Effector memory CD8-positive, alpha-beta T cell (primary cell): Measurements from ENCODE around the gene SEMA3A.
"Not testable (repeated sequence)": the region's sequence is repeated elsewhere in the genome, so short reads cannot be mapped to it uniquely, and the experiment has no call there.

Experiments
- ATAC-seq: fragments of 150-1000 bp; cut with Tn5 transposase; replicated peaks from 2 replicates; pipeline ENCODE4 v1.10.0; 2021; ENCODE audit warnings: mild to moderate bottlenecking, moderate library complexity
- DNase-seq, 3 experiments: peaks; one replicate each; pipeline ENCODE4 v3.0.0; 2021
- H3K27ac Mint-ChIP-seq, 2 donors: one replicate each; pipeline ENCODE4 v1.8.0; 2022; ENCODE audit warnings: mild to moderate bottlenecking in 2 of 2, mixed read lengths in 2 of 2, moderate library complexity in 2 of 2
- H3K27me3 Mint-ChIP-seq, 2 donors: one replicate each; pipeline ENCODE4 v1.8.0; 2022; ENCODE audit warnings: mixed read lengths in 2 of 2
- H3K36me3 Mint-ChIP-seq: one replicate; pipeline ENCODE4 v1.8.0; 2022; ENCODE audit warnings: mild to moderate bottlenecking, moderate library complexity, mixed read lengths; ENCODE audit not compliant: insufficient read depth
- H3K4me1 Mint-ChIP-seq, 2 donors: one replicate each; pipeline ENCODE4 v1.8.0; 2022; ENCODE audit warnings: low read depth in 2 of 2, mixed read lengths in 2 of 2
- H3K4me3 Mint-ChIP-seq, 2 donors: one replicate each; pipeline ENCODE4 v1.8.0; 2022; ENCODE audit warnings: mild to moderate bottlenecking in 2 of 2, mixed read lengths in 2 of 2, moderate library complexity in 2 of 2
- H3K9me3 Mint-ChIP-seq, 2 donors: one replicate each; pipeline ENCODE4 v1.8.0; 2022; ENCODE audit warnings: mixed read lengths in 2 of 2

SEMA3A gene

DNA sequence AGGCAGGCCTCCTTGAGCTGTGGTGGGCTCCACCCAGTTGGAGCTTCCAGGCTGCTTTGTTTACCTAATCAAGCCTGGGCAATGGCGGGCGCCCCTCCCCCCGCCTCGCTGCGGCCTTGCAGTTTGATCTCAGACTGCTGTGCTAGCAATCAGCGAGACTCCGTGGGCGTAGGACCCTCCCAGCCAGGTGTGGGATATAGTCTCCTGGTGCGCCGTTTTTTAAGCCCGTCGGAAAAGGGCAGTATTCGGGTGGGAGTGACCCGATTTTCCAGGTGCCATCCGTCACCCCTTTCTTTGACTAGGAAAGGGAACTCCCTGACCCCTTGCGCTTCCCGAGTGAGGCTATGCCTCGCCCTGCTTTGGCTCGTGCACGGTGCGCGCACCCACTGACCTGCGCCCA is 139.4 kb downstream of the SEMA3A start:
- not testable (repeated sequence) for H3K36me3 Mint-ChIP-seq, H3K4me3 Mint-ChIP-seq, H3K9me3 Mint-ChIP-seq, H3K4me1 Mint-ChIP-seq, DNase-seq, ATAC-seq, H3K27me3 Mint-ChIP-seq, H3K27ac Mint-ChIP-seq

DNA sequence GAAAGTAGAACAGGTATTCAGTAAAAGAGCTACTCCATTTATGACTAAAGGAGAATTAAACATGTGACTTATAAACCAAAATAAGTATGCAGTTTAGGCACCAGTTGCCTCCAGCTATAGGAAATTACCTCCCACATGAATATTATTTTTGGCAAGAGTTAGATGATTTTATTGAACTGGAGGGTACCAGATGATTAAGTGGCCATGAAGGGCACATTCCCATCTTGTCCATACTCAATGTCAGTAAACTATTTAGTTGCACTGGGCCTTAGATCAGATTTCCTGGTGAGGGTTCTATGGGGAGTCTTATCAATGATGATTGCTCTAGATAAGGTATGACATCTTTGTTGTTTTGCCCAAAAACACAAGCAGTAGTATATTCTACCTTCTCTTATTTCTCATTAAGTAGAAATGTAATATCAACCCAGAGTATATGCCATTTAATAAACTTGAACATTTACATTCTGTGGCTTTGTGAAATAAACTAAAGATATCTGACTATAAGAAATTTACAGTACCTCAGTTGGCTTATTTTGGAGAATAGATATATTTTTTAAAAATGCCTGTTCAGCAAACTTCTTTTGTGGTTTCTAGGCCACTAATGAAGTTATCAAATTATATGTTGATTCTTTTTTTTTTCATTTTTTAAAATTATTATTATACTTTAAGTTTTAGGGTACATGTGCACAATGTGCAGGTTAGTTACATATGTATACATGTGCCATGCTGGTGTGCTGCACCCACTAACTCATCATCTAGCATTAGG is 145.3 kb downstream of the SEMA3A start:
- Mint-ChIP-seq H3K36me3 (no peaks in the 10 kb centered on the region), H3K4me1 (no peaks in the 10 kb centered on the region), H3K4me3 (no peak overlapping the region), H3K9me3 (peaks cover 7 to 10% of the 10 kb centered on the region in 2 donors), H3K27ac (no peak overlapping the region), H3K27me3 (no peaks in the 10 kb centered on the region)
- DNase-seq: no peak
- ATAC-seq: no peak

DNA sequence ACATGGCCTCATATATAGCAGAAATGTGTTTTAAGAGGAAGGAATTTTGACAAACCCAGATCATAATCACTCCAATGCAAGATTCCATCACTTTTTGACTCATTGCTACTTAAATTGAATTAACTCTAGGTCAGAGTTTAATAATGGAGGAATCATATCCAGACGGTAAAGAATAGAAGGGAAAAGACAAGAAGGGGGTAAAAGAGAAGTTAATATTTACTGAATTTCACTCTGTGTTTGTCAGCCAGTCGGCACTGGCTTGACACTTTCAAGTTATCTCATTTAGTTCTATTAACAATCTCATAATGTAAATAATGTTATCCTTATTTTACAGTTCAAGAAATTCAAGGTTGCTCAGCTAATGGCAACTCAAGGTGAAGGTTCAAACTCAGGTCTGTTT is 147.5 kb downstream of the SEMA3A start:
- no peak for DNase-seq
- H3K9me3 Mint-ChIP-seq: peaks cover 9 to 15% of the 10 kb centered on the region in 2 donors
- no peak overlapping the region for H3K4me3 Mint-ChIP-seq
- no peak for ATAC-seq
- H3K27me3 Mint-ChIP-seq: no peaks in the 10 kb centered on the region
- no peaks in the 10 kb centered on the region for H3K36me3 Mint-ChIP-seq
- no peaks in the 10 kb centered on the region for H3K4me1 Mint-ChIP-seq
- H3K27ac Mint-ChIP-seq: no peak overlapping the region

DNA sequence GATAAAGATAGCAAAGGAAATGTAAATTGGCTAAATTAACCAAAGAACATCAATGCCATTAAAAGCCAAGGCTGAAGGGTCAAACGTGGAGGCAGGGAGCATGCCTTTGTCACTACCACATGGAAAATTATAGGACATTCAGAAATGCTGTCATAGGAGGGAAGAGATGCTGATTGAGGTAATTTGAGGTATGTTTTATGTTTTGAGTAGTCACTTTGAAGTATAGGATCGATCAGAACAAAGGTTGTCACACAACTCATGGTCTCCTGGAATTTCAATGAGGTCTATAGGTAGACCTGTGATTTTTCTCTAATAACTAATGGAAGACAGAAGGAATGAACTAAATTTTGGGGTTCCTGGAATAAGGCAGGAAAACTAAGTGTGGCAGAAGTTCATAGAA is 149.8 kb downstream of the SEMA3A start:
- Mint-ChIP-seq H3K9me3 (peaks cover 11 to 20% of the 10 kb centered on the region in 2 donors), H3K4me1 (no peaks in the 10 kb centered on the region), H3K4me3 (no peak overlapping the region), H3K27me3 (no peaks in the 10 kb centered on the region), H3K36me3 (no peaks in the 10 kb centered on the region), H3K27ac (no peak overlapping the region)
- DNase-seq: no peak
- ATAC-seq: no peak

DNA sequence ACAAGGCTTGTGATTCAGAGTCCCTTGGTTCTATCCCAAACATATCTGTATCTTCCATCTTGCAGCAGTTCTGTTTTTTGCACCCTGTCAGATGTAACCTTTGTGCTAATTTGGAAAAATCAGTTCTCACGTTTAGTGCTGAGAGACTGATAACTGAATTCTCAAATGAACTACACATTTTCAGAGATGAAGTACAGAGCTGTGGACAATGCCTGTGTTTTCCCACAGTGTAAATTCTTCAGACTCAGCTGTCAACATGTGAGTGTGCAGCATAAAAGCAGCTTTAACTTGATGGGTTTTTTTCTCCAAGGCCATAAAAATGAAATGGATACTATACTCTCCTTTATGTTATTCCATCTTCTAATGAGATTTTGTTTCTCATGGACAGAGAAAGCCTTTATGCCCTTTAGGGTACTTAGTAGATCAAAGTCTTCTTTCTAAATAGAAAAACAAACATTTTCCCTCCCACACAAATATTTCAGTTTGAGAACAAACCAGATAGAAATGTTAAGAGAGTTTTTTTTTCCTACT is 150.9 kb downstream of the SEMA3A start:
- H3K27me3 Mint-ChIP-seq: no peaks in the 10 kb centered on the region
- no peak for ATAC-seq
- peaks cover 14 to 20% of the 10 kb centered on the region in 2 donors for H3K9me3 Mint-ChIP-seq

DNA sequence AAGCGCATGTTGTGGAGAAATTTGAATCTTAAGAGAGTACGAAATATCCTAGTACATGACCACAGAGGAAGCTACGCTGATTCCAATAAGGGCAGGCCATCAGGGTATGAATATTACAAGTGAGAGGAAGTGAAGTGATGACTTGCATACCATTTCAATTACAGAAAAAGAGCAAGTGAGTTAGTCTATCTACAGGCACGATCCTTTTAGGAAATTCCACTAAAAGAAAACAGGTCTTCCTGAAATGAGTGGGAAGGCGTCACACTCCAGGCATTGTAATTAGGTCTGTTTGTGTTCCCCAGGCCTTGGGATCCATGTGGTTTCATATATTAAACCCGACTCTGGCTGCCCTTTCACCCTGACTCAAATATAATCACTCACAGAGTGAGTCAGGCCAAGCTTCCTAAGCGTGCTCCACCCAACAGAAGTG is 152.5 kb downstream of the SEMA3A start:
- Mint-ChIP-seq H3K27me3 (no peaks in the 10 kb centered on the region), H3K36me3 (no peaks in the 10 kb centered on the region), H3K4me1 (no peaks in the 10 kb centered on the region), H3K9me3 (peaks cover 14 to 20% of the 10 kb centered on the region in 2 donors), H3K4me3 (no peak overlapping the region), H3K27ac (no peak overlapping the region)
- DNase-seq (no peak), ATAC-seq (no peak)

More for the DNA sequence above, 150.9 kb downstream of the SEMA3A start:
- Mint-ChIP-seq H3K4me1 (no peaks in the 10 kb centered on the region), H3K36me3 (no peaks in the 10 kb centered on the region), H3K4me3 (no peak overlapping the region), H3K27ac (no peak overlapping the region)
- DNase-seq: no peak

DNA sequence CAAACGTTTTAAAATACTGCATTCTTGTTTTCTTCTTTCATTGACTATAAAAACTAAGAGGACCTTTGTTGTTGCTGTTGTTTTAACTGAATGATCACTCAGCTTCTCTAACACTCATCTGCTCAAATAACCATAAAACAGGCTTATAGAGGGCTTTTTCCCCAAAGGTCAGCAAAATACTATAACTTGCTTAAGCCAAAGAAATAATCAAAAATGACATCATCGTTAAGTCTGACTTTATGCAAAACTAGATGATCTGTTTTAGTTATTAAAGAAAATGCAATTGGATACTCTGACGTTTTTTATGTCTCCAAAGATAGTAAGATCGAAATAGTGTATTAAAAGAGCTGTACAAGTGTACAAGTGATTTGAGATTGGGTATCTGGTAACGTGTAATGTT is 152.9 kb downstream of the SEMA3A start:
- Mint-ChIP-seq H3K27me3 (no peaks in the 10 kb centered on the region), H3K9me3 (peaks cover 14 to 20% of the 10 kb centered on the region in 2 donors), H3K27ac (no peak overlapping the region), H3K4me1 (no peaks in the 10 kb centered on the region), H3K4me3 (no peak overlapping the region), H3K36me3 (no peaks in the 10 kb centered on the region)
- no peak for DNase-seq
- ATAC-seq: no peak

DNA sequence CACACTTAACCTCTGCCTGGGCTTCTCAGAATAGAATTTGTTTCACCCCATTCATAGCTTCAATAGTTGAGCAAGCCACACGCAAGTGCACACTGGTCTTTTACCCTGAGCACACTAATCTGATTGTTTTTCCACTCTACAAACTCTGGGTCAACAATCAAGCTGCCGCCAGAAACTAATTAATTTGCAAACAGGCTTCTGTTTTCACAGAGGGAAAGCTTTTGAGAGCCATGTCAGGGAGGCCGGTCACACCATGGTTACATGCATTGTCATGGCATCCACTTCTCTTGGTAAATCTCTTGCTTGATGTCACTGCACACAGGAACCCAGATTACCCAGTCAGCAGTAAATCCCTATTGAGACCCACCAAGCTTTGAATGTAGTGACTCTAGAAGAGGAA is 154.2 kb downstream of the SEMA3A start:
- H3K36me3 Mint-ChIP-seq: no peaks in the 10 kb centered on the region
- H3K27ac Mint-ChIP-seq: no peak overlapping the region
- H3K4me3 Mint-ChIP-seq: no peak overlapping the region
- ATAC-seq (no peak), DNase-seq (no peak)
- peaks cover 14 to 20% of the 10 kb centered on the region in 2 donors for H3K9me3 Mint-ChIP-seq
- H3K27me3 Mint-ChIP-seq: no peaks in the 10 kb centered on the region
- H3K4me1 Mint-ChIP-seq: no peaks in the 10 kb centered on the region

DNA sequence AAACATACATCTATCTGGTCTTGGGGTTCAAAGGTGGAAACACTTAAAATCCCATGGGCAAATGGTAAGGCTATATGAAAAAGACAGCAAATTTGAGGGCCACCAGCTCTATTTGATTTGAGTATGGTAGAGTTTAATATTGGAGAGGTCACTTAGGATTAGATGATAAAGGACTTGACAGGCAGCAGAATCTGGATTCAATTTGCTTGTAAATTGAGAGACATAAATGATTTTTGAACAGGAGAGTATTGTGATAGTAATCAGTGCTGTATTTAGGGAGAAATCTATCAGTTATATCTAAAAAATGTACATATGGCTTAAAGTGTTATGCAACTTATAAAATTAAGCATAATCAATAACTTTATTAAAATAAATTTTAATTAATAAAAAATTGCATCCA is 155.2 kb downstream of the SEMA3A start:
- no peak overlapping the region for H3K27ac Mint-ChIP-seq
- H3K4me1 Mint-ChIP-seq: no peaks in the 10 kb centered on the region
- DNase-seq (no peak), ATAC-seq (no peak)
- H3K36me3 Mint-ChIP-seq: no peaks in the 10 kb centered on the region
- H3K4me3 Mint-ChIP-seq: no peak overlapping the region
- peaks cover 10 to 12% of the 10 kb centered on the region in 2 donors for H3K9me3 Mint-ChIP-seq
- H3K27me3 Mint-ChIP-seq: no peaks in the 10 kb centered on the region

DNA sequence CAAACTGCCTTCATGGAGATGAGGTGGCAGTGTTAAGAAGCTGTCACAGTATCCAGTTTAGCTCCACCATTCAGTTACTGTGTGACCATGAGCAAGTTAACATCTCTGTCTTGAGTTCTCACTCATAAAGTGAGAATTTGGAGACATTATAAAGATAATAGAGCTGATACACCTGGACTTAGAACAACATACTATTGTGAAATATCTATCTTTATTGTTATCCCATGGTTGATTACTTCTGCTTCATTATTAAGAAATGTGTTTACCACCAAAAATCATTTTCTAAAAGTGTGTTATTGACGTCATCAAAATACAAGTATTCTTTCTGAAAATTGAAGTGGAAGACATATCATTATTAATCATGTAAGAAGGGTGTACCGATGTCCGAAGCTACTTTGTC is 166.9 kb downstream of the SEMA3A start:
- Mint-ChIP-seq H3K9me3 (peaks cover 0 to 7% of the 10 kb centered on the region in 2 donors), H3K4me3 (no peak overlapping the region), H3K27me3 (no peaks in the 10 kb centered on the region), H3K36me3 (no peaks in the 10 kb centered on the region), H3K27ac (no peak overlapping the region), H3K4me1 (no peaks in the 10 kb centered on the region)
- ATAC-seq: no peak
- DNase-seq: no peak

DNA sequence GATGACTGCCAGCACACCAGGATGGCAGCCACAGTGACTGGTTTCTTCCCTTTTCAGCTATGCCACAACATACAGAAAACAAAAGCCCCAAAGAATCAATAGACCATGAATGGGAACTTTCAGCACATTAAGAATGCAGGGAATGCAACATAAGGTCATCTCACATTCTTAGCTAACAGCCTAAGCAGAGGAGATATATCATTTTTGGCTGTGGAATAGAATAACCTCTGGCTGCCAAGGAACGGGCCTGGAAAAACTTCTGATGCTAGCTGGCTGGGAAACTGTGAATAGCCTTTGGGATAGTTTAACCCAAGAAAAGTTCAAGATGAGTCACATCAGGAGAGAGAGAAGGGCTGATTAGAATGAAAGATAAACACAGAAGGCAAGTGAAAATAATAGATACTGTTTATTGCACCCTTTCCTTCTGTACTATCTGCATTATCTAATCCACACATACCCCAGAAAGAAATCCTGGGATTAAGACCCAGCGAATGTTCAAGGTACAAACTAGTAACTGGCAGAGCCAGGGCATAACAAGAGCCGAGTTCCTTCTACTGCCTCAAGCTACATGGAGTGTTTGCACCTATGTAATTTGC is 169.2 kb downstream of the SEMA3A start:
- ATAC-seq (no peak), DNase-seq (no peak)
- peaks cover 0 to 8% of the 10 kb centered on the region in 2 donors for H3K9me3 Mint-ChIP-seq
- no peaks in the 10 kb centered on the region for H3K36me3 Mint-ChIP-seq
- H3K4me3 Mint-ChIP-seq: no peak overlapping the region
- H3K27ac Mint-ChIP-seq: no peak overlapping the region
- no peaks in the 10 kb centered on the region for H3K27me3 Mint-ChIP-seq
- H3K4me1 Mint-ChIP-seq: no peaks in the 10 kb centered on the region

DNA sequence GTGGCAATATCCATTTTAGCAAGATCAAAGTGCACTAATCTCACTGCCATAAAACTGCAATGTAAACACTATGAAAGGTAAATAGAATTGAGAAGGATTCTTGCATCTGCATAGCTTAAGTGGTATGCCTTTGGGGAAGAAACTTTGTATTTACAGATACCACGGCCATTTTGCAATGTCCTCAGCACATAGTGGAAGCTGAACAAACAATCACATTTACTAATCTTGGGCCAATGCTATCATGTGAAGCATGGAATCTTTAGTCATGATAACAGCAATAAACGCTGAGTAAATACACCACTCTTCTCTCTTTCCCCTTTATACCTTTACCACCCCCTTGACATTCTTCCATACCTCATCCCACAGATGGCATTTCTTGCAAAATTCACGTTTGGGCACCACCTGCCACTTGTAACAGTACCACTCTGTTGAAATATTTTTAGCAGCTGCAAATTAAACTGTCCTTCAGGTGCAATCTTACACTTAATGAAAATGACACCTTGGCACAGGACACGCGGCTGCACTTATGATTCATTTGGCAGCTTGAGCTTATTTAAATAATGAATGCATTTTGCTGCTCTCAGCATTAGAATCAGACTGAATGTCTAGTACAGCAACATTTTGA is 171.8 kb downstream of the SEMA3A start:
- no peaks in the 10 kb centered on the region for H3K36me3 Mint-ChIP-seq

DNA sequence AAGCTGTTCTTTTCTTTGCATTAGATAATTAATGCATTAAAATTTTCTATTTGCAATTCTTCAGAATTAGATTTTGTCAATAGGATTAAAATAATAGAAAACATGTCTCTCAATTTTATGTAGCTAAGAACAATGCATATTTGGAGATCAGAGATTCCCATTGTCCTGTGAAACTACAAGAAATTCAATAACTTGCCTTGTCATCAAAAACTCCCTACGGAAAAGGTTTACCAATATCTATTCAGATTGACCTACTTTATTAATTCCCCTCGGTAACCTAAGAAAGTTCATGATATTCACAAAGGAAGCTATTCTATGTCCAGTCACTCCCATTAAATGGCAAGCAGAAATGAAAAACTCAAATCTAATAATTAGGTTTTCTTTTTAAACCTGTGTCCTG is 172.6 kb downstream of the SEMA3A start:
- Mint-ChIP-seq H3K27ac (no peak overlapping the region), H3K9me3 (peaks cover 0 to 6% of the 10 kb centered on the region in 2 donors), H3K4me1 (no peaks in the 10 kb centered on the region), H3K4me3 (no peak overlapping the region), H3K36me3 (no peaks in the 10 kb centered on the region), H3K27me3 (no peaks in the 10 kb centered on the region)
- DNase-seq (no peak), ATAC-seq (no peak)

More for the DNA sequence above, 171.8 kb downstream of the SEMA3A start:
- DNase-seq (no peak), ATAC-seq (no peak)
- H3K27ac Mint-ChIP-seq: no peak overlapping the region
- no peaks in the 10 kb centered on the region for H3K4me1 Mint-ChIP-seq
- H3K27me3 Mint-ChIP-seq: no peaks in the 10 kb centered on the region
- no peak overlapping the region for H3K4me3 Mint-ChIP-seq
- peaks cover 0 to 6% of the 10 kb centered on the region in 2 donors for H3K9me3 Mint-ChIP-seq
